ENCODE data around the gene SUGCT.
A peak's percentile ranks its signal among the peaks of the same experiment; 100 is the strongest.
"Not testable (repeated sequence)": the region's sequence is repeated elsewhere in the genome, so short reads cannot be mapped to it uniquely, and the experiment has no call there.

The SUGCT gene

GRCh38 chr7:40597517-40597916, 462.7 kb downstream of the SUGCT start:
- Histone ChIP-seq H3K36me3 (ENCODE audit: insufficient read depth, low read length) (no peaks in the 10 kb centered on the region), H3K9me3 (ENCODE audit: insufficient read depth, low read depth, low read length) (no peaks in the 10 kb centered on the region), H3K27me3 (ENCODE audit: insufficient read depth, low read length, poor library complexity, severe bottlenecking) (no peaks in the 10 kb centered on the region), H3K4me1 (ENCODE audit: insufficient read depth, low read length, poor library complexity, severe bottlenecking) (peaks cover 30% of the 10 kb centered on the region), H3K4me3 (ENCODE audit: low read length, poor library complexity, severe bottlenecking) (no peak overlapping the region), H3K9me2 (replicated peaks; ENCODE audit: low read depth, low read length) (no peaks in the 10 kb centered on the region), H3K79me2 (ENCODE audit: insufficient read depth, low read length) (no peaks in the 10 kb centered on the region), H3K4me2 (ENCODE audit: low read depth, low read length, poor library complexity, severe bottlenecking) (no peak overlapping the region), H3K9ac (ENCODE audit: low read depth, low read length, poor library complexity, severe bottlenecking) (no peak overlapping the region), H4K20me1 (ENCODE audit: insufficient read depth, low read length, poor library complexity, severe bottlenecking) (no peaks in the 10 kb centered on the region), H3F3A (ENCODE audit: low read depth) (no peaks in the 10 kb centered on the region), H2AFZ (ENCODE audit: low read length) (no peak overlapping the region)
- TF ChIP-seq EZH2phosphoT487 (IDR thresholded peaks at IDR 0.05; ENCODE audit: borderline replicate concordance): no peak
- TF ChIP-seq, protein P1, sequence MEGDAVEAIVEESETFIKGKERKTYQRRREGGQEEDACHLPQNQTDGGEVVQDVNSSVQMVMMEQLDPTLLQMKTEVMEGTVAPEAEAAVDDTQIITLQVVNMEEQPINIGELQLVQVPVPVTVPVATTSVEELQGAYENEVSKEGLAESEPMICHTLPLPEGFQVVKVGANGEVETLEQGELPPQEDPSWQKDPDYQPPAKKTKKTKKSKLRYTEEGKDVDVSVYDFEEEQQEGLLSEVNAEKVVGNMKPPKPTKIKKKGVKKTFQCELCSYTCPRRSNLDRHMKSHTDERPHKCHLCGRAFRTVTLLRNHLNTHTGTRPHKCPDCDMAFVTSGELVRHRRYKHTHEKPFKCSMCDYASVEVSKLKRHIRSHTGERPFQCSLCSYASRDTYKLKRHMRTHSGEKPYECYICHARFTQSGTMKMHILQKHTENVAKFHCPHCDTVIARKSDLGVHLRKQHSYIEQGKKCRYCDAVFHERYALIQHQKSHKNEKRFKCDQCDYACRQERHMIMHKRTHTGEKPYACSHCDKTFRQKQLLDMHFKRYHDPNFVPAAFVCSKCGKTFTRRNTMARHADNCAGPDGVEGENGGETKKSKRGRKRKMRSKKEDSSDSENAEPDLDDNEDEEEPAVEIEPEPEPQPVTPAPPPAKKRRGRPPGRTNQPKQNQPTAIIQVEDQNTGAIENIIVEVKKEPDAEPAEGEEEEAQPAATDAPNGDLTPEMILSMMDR (conservative IDR thresholded peaks at IDR 0.05; ENCODE audit: low read length): no peak

DNA sequence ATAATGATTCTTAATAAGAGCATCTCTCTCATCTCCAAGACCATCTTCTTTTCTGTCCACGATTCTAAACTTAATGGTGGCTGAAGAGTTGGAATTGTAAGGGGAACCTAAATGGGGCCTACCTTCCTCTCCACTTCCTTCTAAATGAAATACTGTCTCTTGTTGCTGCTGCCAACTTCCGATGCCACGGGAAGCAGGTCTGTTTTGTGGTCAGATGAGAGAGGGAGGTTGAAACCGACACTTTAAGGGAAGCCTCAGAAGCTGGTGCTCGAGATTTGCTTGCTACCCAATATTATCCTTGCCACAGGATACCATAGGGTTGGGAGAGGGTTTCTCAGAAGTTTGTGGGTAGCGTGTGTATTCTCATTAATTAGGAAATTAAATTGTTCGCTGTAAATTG, 464.1 kb downstream of the SUGCT start:
- Histone ChIP-seq H3K4me2 (ENCODE audit: low read depth, low read length, poor library complexity, severe bottlenecking) (peak overlapping the region; percentile 68), H3K36me3 (ENCODE audit: insufficient read depth, low read length) (no peaks in the 10 kb centered on the region), H3K4me3 (ENCODE audit: low read length, poor library complexity, severe bottlenecking) (peak overlapping the region; percentile 43)

DNA sequence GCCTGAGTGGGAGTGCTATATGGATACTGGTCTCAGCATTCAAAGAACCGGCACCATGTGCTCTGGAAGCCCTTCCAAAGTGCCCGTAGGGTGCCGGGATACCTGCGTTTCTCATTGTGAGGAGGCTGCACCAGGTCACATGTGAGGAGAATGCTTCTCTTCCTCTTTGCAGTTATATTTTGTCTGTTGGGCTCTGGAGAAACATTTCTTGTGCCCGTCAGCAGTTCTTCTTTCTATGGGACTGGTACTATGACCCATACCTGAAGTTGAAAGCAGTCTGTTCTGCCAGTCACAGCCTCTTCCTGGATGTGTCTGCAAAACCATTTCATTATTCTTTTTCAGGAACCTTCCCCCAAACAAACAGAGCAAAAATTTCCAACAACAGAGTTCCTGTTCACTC, 465.0 kb downstream of the SUGCT start:
- H3K79me2 ChIP-seq (ENCODE audit: insufficient read depth, low read length): no peaks in the 10 kb centered on the region
- peak overlapping the region; percentile 68 for H3K4me2 ChIP-seq (ENCODE audit: low read depth, low read length, poor library complexity, severe bottlenecking)
- H3K4me3 ChIP-seq (ENCODE audit: low read length, poor library complexity, severe bottlenecking): peak overlapping the region; percentile 43
- peak overlapping the region; percentile 22; the same call in 1 of the 2 replicates for H2AFZ ChIP-seq (ENCODE audit: low read length)
- H3K4me1 ChIP-seq (ENCODE audit: insufficient read depth, low read length, poor library complexity, severe bottlenecking): peaks cover 30% of the 10 kb centered on the region
- H3K9me2 ChIP-seq (replicated peaks; ENCODE audit: low read depth, low read length): no peaks in the 10 kb centered on the region
- H3K9me3 ChIP-seq (ENCODE audit: insufficient read depth, low read depth, low read length): no peaks in the 10 kb centered on the region
- no peaks in the 10 kb centered on the region for H4K20me1 ChIP-seq (ENCODE audit: insufficient read depth, low read length, poor library complexity, severe bottlenecking)
- peak overlapping the region; percentile 47 for H3K9ac ChIP-seq (ENCODE audit: low read depth, low read length, poor library complexity, severe bottlenecking)
- H3F3A ChIP-seq (ENCODE audit: low read depth): no peaks in the 10 kb centered on the region
- H3K36me3 ChIP-seq (ENCODE audit: insufficient read depth, low read length): no peaks in the 10 kb centered on the region
- TF ChIP-seq, protein P1 (conservative IDR thresholded peaks at IDR 0.05; ENCODE audit: low read length): no peak
- no peaks in the 10 kb centered on the region for H3K27me3 ChIP-seq (ENCODE audit: insufficient read depth, low read length, poor library complexity, severe bottlenecking)

More for the DNA sequence above, 464.1 kb downstream of the SUGCT start:
- Histone ChIP-seq H3K9me2 (replicated peaks; ENCODE audit: low read depth, low read length) (no peaks in the 10 kb centered on the region), H2AFZ (ENCODE audit: low read length) (no peak overlapping the region), H3K4me1 (ENCODE audit: insufficient read depth, low read length, poor library complexity, severe bottlenecking) (peaks cover 30% of the 10 kb centered on the region), H3K79me2 (ENCODE audit: insufficient read depth, low read length) (no peaks in the 10 kb centered on the region), H4K20me1 (ENCODE audit: insufficient read depth, low read length, poor library complexity, severe bottlenecking) (no peaks in the 10 kb centered on the region), H3K27me3 (ENCODE audit: insufficient read depth, low read length, poor library complexity, severe bottlenecking) (no peaks in the 10 kb centered on the region), H3K9me3 (ENCODE audit: insufficient read depth, low read depth, low read length) (no peaks in the 10 kb centered on the region), H3F3A (ENCODE audit: low read depth) (no peaks in the 10 kb centered on the region), H3K9ac (ENCODE audit: low read depth, low read length, poor library complexity, severe bottlenecking) (no peak overlapping the region)
- TF ChIP-seq, protein P1 (conservative IDR thresholded peaks at IDR 0.05; ENCODE audit: low read length): no peak
- 0 out of 2 replicates have a peak, but pooled peaks have one; percentile 17 for TF ChIP-seq EZH2phosphoT487 (IDR thresholded peaks at IDR 0.05; ENCODE audit: borderline replicate concordance)

DNA sequence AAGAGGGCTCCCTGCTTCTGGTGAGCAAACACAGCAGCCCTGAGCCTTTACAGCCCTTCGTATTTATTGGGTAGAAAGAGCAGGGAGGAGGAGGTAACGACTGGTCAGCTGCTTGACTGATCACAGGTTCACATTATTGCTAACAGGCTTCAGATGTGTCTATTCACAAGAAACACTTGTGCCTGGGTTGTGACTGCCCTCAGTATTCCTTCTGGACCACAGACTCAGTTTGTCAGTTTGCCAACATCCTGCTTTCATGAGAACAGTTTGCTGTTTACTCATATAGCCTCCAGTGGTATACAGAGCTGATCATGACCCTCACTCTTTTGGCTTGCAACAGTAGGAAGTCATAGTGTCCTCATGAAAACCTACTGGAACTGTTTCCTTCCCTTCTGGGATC, 467.5 kb downstream of the SUGCT start:
- not testable (repeated sequence) for H3K9ac ChIP-seq (ENCODE audit: low read depth, low read length, poor library complexity, severe bottlenecking); H3F3A ChIP-seq (ENCODE audit: low read depth); H4K20me1 ChIP-seq (ENCODE audit: insufficient read depth, low read length, poor library complexity, severe bottlenecking); H3K27me3 ChIP-seq (ENCODE audit: insufficient read depth, low read length, poor library complexity, severe bottlenecking); H3K79me2 ChIP-seq (ENCODE audit: insufficient read depth, low read length); H2AFZ ChIP-seq (ENCODE audit: low read length); H3K4me3 ChIP-seq (ENCODE audit: low read length, poor library complexity, severe bottlenecking); H3K36me3 ChIP-seq (ENCODE audit: insufficient read depth, low read length); H3K4me2 ChIP-seq (ENCODE audit: low read depth, low read length, poor library complexity, severe bottlenecking); H3K9me3 ChIP-seq (ENCODE audit: insufficient read depth, low read depth, low read length); H3K9me2 ChIP-seq (replicated peaks; ENCODE audit: low read depth, low read length)
- peaks cover 30% of the 10 kb centered on the region for H3K4me1 ChIP-seq (ENCODE audit: insufficient read depth, low read length, poor library complexity, severe bottlenecking)
